Activated T-helper 1 cell treated with anti-CD3 and anti-CD28 coated beads, Interleukin-12 subunit alpha, Interleukin-12 subunit beta, Interleukin-2, Interleukin-4 antibody, amounts not matched to agents 30 ng/mL and 10 ng/mL and 1 ng/mL, durations not matched to agents 14 hours and 24 hours and 36 hours (primary cell): ENCODE results near the gene SLC66A1. TPM values are rescaled to one million over a fixed set of nuclear protein-coding genes. Genes with fewer than 3 reads are reported as not detected.

Source experiments
- DNase-seq: peaks from one replicate; pipeline ENCODE4 v3.0.0; 2021; ENCODE audit warnings: low spot score
- H3K27ac Mint-ChIP-seq: one replicate; pipeline ENCODE4 v1.8.0; 2021; ENCODE audit warnings: mild to moderate bottlenecking, mixed read lengths
- H3K27me3 Mint-ChIP-seq: one replicate; pipeline ENCODE4 v1.8.0; 2022; ENCODE audit warnings: mild to moderate bottlenecking, moderate library complexity, mixed read lengths; ENCODE audit not compliant: insufficient read depth
- H3K36me3 Mint-ChIP-seq: one replicate; pipeline ENCODE4 v1.8.0; 2021; ENCODE audit warnings: low read depth, mixed read lengths
- H3K4me1 Mint-ChIP-seq: one replicate; pipeline ENCODE4 v1.8.0; 2021; ENCODE audit warnings: low read depth, mixed read lengths
- H3K4me3 Mint-ChIP-seq: one replicate; pipeline ENCODE4 v1.8.0; 2021; ENCODE audit warnings: mild to moderate bottlenecking, moderate library complexity, mixed read lengths
- H3K9me3 Mint-ChIP-seq: one replicate; pipeline ENCODE4 v1.8.0; 2021; ENCODE audit warnings: mixed read lengths
- intact Hi-C: fragments of 100-400 bp; cut with micrococcal nuclease; formaldehyde crosslinking; loops from one replicate; pipeline ENCODE4 v1.15.1; 2024
- total RNA-seq: library from RNA; stranded (reverse); gene quantifications from 2 replicates; pipeline ENCODE4 v1.2.3, GENCODE V29; 2022

The SLC66A1 gene
- total RNA-seq, 1 donor from 2014 or later = 12.0 TPM

GRCh38 chr1:19344831-19345230, 32.7 kb downstream of the SLC66A1 start:
- intact Hi-C loops = loop anchor here (1.0 kb wide), 1 partner anchor 237 kb away; no protein-coding TSS in a partner anchor
- no peak overlapping the region for H3K27ac Mint-ChIP-seq
- H3K4me3 Mint-ChIP-seq = no peak overlapping the region
- H3K9me3 Mint-ChIP-seq = no peaks in the 10 kb centered on the region
- H3K4me1 Mint-ChIP-seq = peaks cover 4% of the 10 kb centered on the region
- no peaks in the 10 kb centered on the region for H3K27me3 Mint-ChIP-seq
- peaks cover 11% of the 10 kb centered on the region for H3K36me3 Mint-ChIP-seq
- no peak for DNase-seq

GRCh38 chr1:19345391-19345790, 33.3 kb downstream of the SLC66A1 start:
- Mint-ChIP-seq H3K27ac (no peak overlapping the region), H3K4me1 (peaks cover 4% of the 10 kb centered on the region), H3K27me3 (no peaks in the 10 kb centered on the region), H3K36me3 (peaks cover 14% of the 10 kb centered on the region), H3K4me3 (no peak overlapping the region), H3K9me3 (no peaks in the 10 kb centered on the region)
- intact Hi-C loops = no loop called here
- DNase-seq = no peak

GRCh38 chr1:19346026-19346425, 33.9 kb downstream of the SLC66A1 start:
- no peak overlapping the region for H3K27ac Mint-ChIP-seq
- H3K36me3 Mint-ChIP-seq = peaks cover 15% of the 10 kb centered on the region
- H3K4me1 Mint-ChIP-seq = peaks cover 4% of the 10 kb centered on the region

GRCh38 chr1:19347533-19348172, 35.5 kb downstream of the SLC66A1 start:
- intact Hi-C loops = no loop called here
- H3K27ac Mint-ChIP-seq = peak overlapping the region; percentile 9
- H3K4me3 Mint-ChIP-seq = no peak overlapping the region
- no peak for DNase-seq
- no peaks in the 10 kb centered on the region for H3K27me3 Mint-ChIP-seq
- H3K9me3 Mint-ChIP-seq = no peaks in the 10 kb centered on the region
- H3K4me1 Mint-ChIP-seq = no peaks in the 10 kb centered on the region
- peaks cover 16% of the 10 kb centered on the region for H3K36me3 Mint-ChIP-seq

More at GRCh38 chr1:19346026-19346425, 33.9 kb downstream of the SLC66A1 start:
- H3K9me3 Mint-ChIP-seq = no peaks in the 10 kb centered on the region
- intact Hi-C loops = no loop called here
- no peaks in the 10 kb centered on the region for H3K27me3 Mint-ChIP-seq
- no peak for DNase-seq
- H3K4me3 Mint-ChIP-seq = no peak overlapping the region

GRCh38 chr1:19348441-19349198, 36.5 kb downstream of the SLC66A1 start:
- intact Hi-C loops = no loop called here
- no peaks in the 10 kb centered on the region for H3K27me3 Mint-ChIP-seq
- no peaks in the 10 kb centered on the region for H3K9me3 Mint-ChIP-seq
- H3K4me1 Mint-ChIP-seq = no peaks in the 10 kb centered on the region
- peaks cover 17% of the 10 kb centered on the region for H3K36me3 Mint-ChIP-seq
- no peak overlapping the region for H3K4me3 Mint-ChIP-seq
- DNase-seq = no peak
- peak overlapping the region; percentile 44 for H3K27ac Mint-ChIP-seq

GRCh38 chr1:19349999-19350398, 37.9 kb downstream of the SLC66A1 start:
- Mint-ChIP-seq H3K9me3 (no peaks in the 10 kb centered on the region), H3K4me3 (no peak overlapping the region), H3K27me3 (no peaks in the 10 kb centered on the region), H3K36me3 (peaks cover 16% of the 10 kb centered on the region), H3K4me1 (no peaks in the 10 kb centered on the region), H3K27ac (peak overlapping the region; percentile 12)
- intact Hi-C loops = no loop called here
- DNase-seq = no peak

GRCh38 chr1:19350566-19350965, 38.4 kb downstream of the SLC66A1 start:
- Mint-ChIP-seq H3K36me3 (peaks cover 18% of the 10 kb centered on the region), H3K4me3 (no peak overlapping the region), H3K9me3 (no peaks in the 10 kb centered on the region), H3K27me3 (no peaks in the 10 kb centered on the region), H3K4me1 (no peaks in the 10 kb centered on the region), H3K27ac (no peak overlapping the region)
- intact Hi-C loops = no loop called here
- DNase-seq = no peak

- intact Hi-C loops = no loop called here
- no peaks in the 10 kb centered on the region for H3K27me3 Mint-ChIP-seq
- no peak for DNase-seq
- H3K27ac Mint-ChIP-seq = peak overlapping the region; percentile 40
- no peaks in the 10 kb centered on the region for H3K4me1 Mint-ChIP-seq
- H3K9me3 Mint-ChIP-seq = no peaks in the 10 kb centered on the region
- peaks cover 24% of the 10 kb centered on the region for H3K36me3 Mint-ChIP-seq
- no peak overlapping the region for H3K4me3 Mint-ChIP-seq
Measured at GRCh38 chr1:19351873-19352272, 39.7 kb downstream of the SLC66A1 start.

GRCh38 chr1:19352839-19353238, 40.7 kb downstream of the SLC66A1 start:
- no peak overlapping the region for H3K4me3 Mint-ChIP-seq
- no peaks in the 10 kb centered on the region for H3K27me3 Mint-ChIP-seq
- intact Hi-C loops = no loop called here
- no peaks in the 10 kb centered on the region for H3K4me1 Mint-ChIP-seq
- DNase-seq = no peak
- H3K9me3 Mint-ChIP-seq = no peaks in the 10 kb centered on the region
- peaks cover 29% of the 10 kb centered on the region for H3K36me3 Mint-ChIP-seq
- H3K27ac Mint-ChIP-seq = no peak overlapping the region

- Mint-ChIP-seq H3K4me1 (no peaks in the 10 kb centered on the region), H3K27me3 (no peaks in the 10 kb centered on the region), H3K27ac (no peak overlapping the region), H3K9me3 (no peaks in the 10 kb centered on the region), H3K4me3 (no peak overlapping the region), H3K36me3 (peaks cover 27% of the 10 kb centered on the region)
- intact Hi-C loops = no loop called here
- DNase-seq = no peak
Measured at GRCh38 chr1:19353596-19353995, 41.5 kb downstream of the SLC66A1 start.

- H3K9me3 Mint-ChIP-seq = no peaks in the 10 kb centered on the region
- H3K27ac Mint-ChIP-seq = no peak overlapping the region
- no peaks in the 10 kb centered on the region for H3K27me3 Mint-ChIP-seq
- DNase-seq = no peak
- intact Hi-C loops = no loop called here
- H3K36me3 Mint-ChIP-seq = peaks cover 27% of the 10 kb centered on the region
- no peaks in the 10 kb centered on the region for H3K4me1 Mint-ChIP-seq
- no peak overlapping the region for H3K4me3 Mint-ChIP-seq
Measured at GRCh38 chr1:19354531-19354981, 42.4 kb downstream of the SLC66A1 start.

- H3K27ac Mint-ChIP-seq = no peak overlapping the region
- H3K36me3 Mint-ChIP-seq = peaks cover 24% of the 10 kb centered on the region
- H3K27me3 Mint-ChIP-seq = no peaks in the 10 kb centered on the region
- DNase-seq = no peak
- peaks cover 16% of the 10 kb centered on the region for H3K4me1 Mint-ChIP-seq
- intact Hi-C loops = no loop called here
- H3K4me3 Mint-ChIP-seq = no peak overlapping the region
- H3K9me3 Mint-ChIP-seq = no peaks in the 10 kb centered on the region
Measured at GRCh38 chr1:19356266-19356665, 44.1 kb downstream of the SLC66A1 start.

- no peaks in the 10 kb centered on the region for H3K27me3 Mint-ChIP-seq
- DNase-seq = no peak
- peak overlapping the region; percentile 29 for H3K27ac Mint-ChIP-seq
- peaks cover 21% of the 10 kb centered on the region for H3K36me3 Mint-ChIP-seq
- H3K4me1 Mint-ChIP-seq = peaks cover 17% of the 10 kb centered on the region
- no peaks in the 10 kb centered on the region for H3K9me3 Mint-ChIP-seq
- intact Hi-C loops = no loop called here
- H3K4me3 Mint-ChIP-seq = no peak overlapping the region
Measured at GRCh38 chr1:19357299-19357986, 45.3 kb downstream of the SLC66A1 start.
